HUES48 (cell line): ENCODE results near the gene SLC30A1.

Source experiments
- H3K27ac ChIP-seq: one replicate; pipeline ENCODE4 v1.7.0; 2013; ENCODE audit warnings: low read depth, low read length, inconsistent platforms
- H3K27me3 ChIP-seq: 2 replicates; pipeline ENCODE4 v1.6.1; 2013; ENCODE audit warnings: mild to moderate bottlenecking, low read length; ENCODE audit not compliant: control insufficient read depth, insufficient read depth
- H3K36me3 ChIP-seq: 2 replicates; pipeline ENCODE4 v1.6.1; 2013; ENCODE audit warnings: low read length; ENCODE audit not compliant: control insufficient read depth, insufficient read depth
- H3K4me1 ChIP-seq: 2 replicates; pipeline ENCODE4 v1.6.1; 2013; ENCODE audit warnings: mild to moderate bottlenecking, low read length; ENCODE audit not compliant: control insufficient read depth, insufficient read depth
- H3K4me3 ChIP-seq: 2 replicates; pipeline ENCODE4 v1.5.1; 2013; ENCODE audit warnings: mild to moderate bottlenecking, low read depth, low read length
- H3K9ac ChIP-seq: 2 replicates; pipeline ENCODE4 v1.6.1; 2013; ENCODE audit warnings: mild to moderate bottlenecking, low read depth, low read length, moderate library complexity
- H3K9me3 ChIP-seq: 2 replicates; pipeline ENCODE4 v1.6.1; 2013; ENCODE audit warnings: low read length; ENCODE audit not compliant: control insufficient read depth, insufficient read depth

SLC30A1 gene

DNA sequence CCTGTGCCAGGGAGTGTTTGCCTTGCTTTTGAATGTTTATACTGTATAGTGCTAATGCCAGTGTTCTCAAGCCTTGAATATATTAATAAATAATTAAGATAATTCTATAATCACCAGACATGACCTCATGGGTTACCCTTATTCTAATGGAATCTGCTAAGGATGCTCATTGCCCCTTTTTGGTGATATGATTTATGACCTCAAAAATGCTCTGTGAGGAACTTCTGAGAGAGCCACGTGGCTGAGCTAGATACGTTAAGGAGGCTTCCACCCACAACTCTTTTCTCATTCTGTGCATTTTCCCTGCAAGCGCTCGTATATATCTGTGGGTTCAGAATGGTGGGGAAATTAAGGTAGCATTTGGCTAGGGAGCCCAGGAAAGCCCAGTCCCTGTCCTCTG lies 19.6 kb upstream of the SLC30A1 start:
- H3K9ac ChIP-seq, result no peak overlapping the region
- H3K4me1 ChIP-seq, result no peaks in the 10 kb centered on the region
- H3K36me3 ChIP-seq, result no peaks in the 10 kb centered on the region
- no peaks in the 10 kb centered on the region for H3K27me3 ChIP-seq
- H3K4me3 ChIP-seq, result no peak overlapping the region
- H3K9me3 ChIP-seq, result no peaks in the 10 kb centered on the region
- no peak overlapping the region for H3K27ac ChIP-seq

DNA sequence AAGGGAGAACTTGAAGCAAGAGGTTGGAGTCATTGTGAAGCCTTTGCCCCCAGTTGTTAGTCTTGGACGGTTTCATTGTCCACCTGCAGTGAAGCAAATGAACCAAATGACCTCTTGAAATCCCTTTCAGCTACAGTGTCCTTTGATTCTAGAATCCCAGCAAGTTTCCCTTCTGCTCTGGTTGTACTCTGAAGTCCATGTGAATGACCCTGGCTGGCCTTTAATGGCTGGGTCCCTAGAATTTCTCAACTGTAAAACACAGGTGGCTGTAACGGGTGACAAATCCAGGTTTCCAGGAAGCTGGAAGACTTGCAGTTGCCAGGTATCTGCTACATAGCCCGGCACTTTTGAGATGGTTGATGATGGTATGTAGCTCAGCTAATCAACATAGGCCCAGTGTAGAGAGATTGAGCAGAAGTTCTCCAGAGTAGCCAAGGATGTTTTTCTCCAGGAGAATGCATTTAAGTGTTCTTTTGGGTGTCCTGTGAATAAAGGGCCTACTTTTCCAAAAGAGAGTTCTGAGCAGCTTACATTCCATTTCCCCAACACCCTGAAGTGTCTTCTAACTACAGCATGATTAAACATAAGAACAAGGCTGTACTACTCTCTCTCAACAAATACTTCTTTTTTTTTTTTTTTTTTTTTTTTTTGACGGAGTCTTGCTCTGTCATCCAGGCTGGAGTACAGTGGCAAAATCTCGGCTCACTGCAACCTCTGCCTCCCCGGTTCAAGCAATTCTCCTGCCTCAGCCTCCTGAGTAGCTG lies 17.6 kb upstream of the SLC30A1 start:
- H3K36me3 ChIP-seq, result no peaks in the 10 kb centered on the region
- H3K9ac ChIP-seq, result no peak overlapping the region
- H3K27me3 ChIP-seq, result no peaks in the 10 kb centered on the region
- H3K27ac ChIP-seq, result no peak overlapping the region
- H3K9me3 ChIP-seq, result no peaks in the 10 kb centered on the region
- no peak overlapping the region for H3K4me3 ChIP-seq
- no peaks in the 10 kb centered on the region for H3K4me1 ChIP-seq

DNA sequence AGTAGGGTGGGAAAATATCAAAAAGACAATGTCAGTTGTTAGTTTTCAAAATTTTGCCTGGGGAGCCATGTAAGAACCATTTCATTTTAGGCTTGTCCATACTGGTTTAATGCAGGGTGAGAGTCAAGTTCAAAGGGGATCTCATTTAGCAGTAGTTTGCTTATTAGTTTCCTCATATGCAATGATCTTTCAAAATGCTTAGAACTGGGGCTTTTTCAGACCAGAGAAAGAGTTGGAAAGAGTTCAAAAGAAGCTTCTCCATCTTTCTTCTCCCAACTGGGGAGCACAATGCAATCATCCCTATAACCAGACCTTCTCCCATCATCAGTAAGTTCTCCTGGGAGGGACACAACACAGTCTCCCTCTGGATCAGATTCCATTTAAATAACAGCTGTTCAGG lies 16.5 kb upstream of the SLC30A1 start:
- no peak overlapping the region for H3K9ac ChIP-seq
- no peaks in the 10 kb centered on the region for H3K36me3 ChIP-seq
- H3K27ac ChIP-seq, result no peak overlapping the region
- H3K9me3 ChIP-seq, result no peaks in the 10 kb centered on the region
- no peaks in the 10 kb centered on the region for H3K27me3 ChIP-seq
- no peaks in the 10 kb centered on the region for H3K4me1 ChIP-seq
- H3K4me3 ChIP-seq, result no peak overlapping the region

DNA sequence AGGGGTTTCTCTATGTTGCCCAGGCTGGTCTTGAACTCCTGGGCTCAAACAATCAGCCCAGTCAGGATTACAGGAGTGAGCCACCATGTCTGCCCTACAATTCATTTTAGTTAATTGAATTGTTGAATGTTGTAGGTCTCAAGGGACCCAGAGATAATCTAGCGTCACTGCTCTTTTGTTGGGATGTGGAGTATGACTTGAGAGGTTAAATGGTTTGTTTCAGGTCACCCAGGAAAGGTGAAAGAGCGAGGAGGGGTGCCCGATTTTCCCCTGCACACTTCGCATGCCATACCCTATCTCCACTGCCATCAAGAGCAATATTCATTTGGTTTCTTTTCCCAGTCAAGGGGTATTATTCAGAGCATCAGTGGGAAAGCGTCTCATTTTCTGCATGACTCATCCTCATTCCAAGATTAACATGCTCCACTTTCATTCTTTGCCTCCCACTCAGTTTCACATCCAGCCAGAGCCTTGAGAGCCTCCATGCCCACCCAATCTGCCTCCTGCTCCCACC lies 13.1 kb upstream of the SLC30A1 start:
- Histone ChIP-seq H3K4me3 (no peak overlapping the region), H3K36me3 (no peaks in the 10 kb centered on the region), H3K27ac (no peak overlapping the region), H3K9me3 (no peaks in the 10 kb centered on the region), H3K9ac (no peak overlapping the region), H3K27me3 (no peaks in the 10 kb centered on the region), H3K4me1 (no peaks in the 10 kb centered on the region)

DNA sequence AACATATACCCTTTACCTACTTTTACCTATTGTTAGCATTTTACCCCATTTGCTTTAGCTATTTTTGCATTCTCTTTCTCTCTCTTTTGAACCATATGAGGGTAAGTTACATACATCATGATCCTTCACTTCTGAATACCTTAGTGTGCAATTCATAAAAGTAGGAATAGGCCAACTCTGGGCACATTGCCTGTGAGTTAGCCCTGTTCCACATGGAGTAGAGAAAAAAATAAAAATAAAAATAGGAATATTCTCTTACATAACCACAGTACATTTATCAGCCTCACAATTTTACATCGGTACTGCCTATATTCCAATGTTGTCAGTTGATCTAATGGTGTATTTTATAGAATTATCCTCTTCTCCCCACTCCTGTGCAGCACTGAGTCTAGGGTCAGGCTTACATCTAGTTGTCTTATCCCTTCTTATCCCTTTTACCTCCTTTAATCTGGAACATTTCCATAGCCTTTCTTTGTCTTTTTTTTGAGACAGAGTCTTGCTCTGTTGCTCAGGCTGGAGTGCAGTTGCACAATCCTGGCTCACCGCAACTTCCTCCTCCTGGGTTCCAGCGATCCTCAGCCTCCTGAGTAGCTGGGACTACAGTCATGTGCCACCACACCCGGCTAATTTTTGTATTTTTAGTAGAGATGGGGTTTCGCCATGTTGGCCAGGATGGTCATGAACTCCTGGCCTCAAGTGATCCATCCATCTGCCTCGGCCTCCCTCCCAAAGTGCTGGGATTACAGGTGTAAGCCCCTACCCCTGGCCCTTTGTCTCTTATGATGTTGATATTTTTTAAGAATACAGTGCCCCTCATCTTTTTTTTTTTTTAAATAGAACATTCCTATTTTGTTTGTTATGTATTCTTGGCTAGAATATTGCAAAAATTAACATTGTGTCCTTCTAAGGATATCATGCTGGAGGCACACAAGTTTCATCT lies 11.1 kb upstream of the SLC30A1 start:
- H3K9ac ChIP-seq, result no peak overlapping the region
- H3K36me3 ChIP-seq, result no peaks in the 10 kb centered on the region
- H3K4me1 ChIP-seq, result no peaks in the 10 kb centered on the region

DNA sequence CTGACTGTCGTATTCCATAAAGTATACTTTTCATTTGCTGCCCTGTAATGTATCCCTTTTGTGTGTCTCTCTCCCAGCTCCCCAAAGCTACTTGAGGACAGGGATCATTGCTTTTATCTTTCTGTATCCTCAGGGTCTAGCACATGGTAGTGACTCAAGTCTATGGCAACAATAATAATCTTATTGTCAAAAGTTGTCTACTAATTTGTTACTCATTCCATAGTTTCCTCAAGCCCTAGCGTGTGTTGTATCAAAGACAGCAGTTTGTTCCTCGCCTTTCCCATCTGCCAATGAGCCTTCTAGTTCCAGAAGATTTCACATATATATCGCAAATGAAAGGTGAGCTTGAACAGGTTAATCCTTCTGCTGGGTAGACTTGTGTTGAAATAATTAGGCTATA lies 9.8 kb upstream of the SLC30A1 start:
- H3K4me3 ChIP-seq, result no peak overlapping the region
- H3K9me3 ChIP-seq, result no peaks in the 10 kb centered on the region
- no peaks in the 10 kb centered on the region for H3K4me1 ChIP-seq
- H3K36me3 ChIP-seq, result no peaks in the 10 kb centered on the region
- no peak overlapping the region for H3K9ac ChIP-seq
- no peak overlapping the region for H3K27ac ChIP-seq
- H3K27me3 ChIP-seq, result no peaks in the 10 kb centered on the region

More for the DNA sequence above, 11.1 kb upstream of the SLC30A1 start:
- H3K27ac ChIP-seq, result no peak overlapping the region
- H3K9me3 ChIP-seq, result no peaks in the 10 kb centered on the region
- no peaks in the 10 kb centered on the region for H3K27me3 ChIP-seq
- H3K4me3 ChIP-seq, result no peak overlapping the region

DNA sequence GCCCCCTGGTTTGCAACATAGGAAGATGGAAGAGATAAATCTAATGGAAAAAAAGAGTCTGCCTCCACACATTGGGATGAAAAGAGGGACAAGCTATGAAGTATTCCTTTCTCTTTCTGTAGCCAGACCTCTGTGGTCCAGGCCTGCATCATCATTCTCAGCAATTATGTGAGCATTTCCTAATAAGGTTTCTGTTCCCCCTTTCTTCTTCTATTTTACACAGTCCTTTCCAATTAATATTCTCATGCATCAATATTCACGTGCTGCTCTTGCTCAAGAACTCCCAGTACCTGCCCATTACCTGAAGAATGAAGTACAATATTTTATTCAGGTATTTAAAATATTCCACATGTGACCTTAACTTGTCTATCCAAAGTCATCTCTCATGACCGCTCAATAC lies 8.2 kb upstream of the SLC30A1 start:
- H3K4me3 ChIP-seq, result no peak overlapping the region
- H3K9ac ChIP-seq, result no peak overlapping the region
- H3K4me1 ChIP-seq, result no peaks in the 10 kb centered on the region
- H3K36me3 ChIP-seq, result no peaks in the 10 kb centered on the region
- no peaks in the 10 kb centered on the region for H3K27me3 ChIP-seq
- H3K27ac ChIP-seq, result no peak overlapping the region
- H3K9me3 ChIP-seq, result no peaks in the 10 kb centered on the region

DNA sequence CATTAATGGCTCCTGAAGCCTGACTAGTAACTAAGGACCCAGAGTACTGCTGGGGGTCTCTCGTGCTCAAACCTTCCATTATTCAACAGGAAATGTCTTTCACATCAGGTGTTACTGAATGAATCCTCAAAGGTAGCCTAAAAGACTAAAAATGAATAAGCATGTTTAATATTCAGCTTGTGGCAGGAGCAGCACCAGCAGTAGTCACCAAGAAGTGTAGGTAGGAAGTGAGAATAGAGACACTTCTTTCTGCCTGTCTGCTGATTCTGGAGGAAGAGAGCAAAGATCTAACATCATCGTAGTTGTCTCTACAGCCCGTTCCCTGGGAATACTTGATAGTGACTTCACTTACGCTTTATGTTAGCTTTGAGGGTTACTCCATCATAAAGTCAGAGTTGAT lies 7.6 kb upstream of the SLC30A1 start:
- Histone ChIP-seq H3K9ac (no peak overlapping the region), H3K36me3 (no peaks in the 10 kb centered on the region), H3K4me1 (peaks cover 3% of the 10 kb centered on the region)

DNA sequence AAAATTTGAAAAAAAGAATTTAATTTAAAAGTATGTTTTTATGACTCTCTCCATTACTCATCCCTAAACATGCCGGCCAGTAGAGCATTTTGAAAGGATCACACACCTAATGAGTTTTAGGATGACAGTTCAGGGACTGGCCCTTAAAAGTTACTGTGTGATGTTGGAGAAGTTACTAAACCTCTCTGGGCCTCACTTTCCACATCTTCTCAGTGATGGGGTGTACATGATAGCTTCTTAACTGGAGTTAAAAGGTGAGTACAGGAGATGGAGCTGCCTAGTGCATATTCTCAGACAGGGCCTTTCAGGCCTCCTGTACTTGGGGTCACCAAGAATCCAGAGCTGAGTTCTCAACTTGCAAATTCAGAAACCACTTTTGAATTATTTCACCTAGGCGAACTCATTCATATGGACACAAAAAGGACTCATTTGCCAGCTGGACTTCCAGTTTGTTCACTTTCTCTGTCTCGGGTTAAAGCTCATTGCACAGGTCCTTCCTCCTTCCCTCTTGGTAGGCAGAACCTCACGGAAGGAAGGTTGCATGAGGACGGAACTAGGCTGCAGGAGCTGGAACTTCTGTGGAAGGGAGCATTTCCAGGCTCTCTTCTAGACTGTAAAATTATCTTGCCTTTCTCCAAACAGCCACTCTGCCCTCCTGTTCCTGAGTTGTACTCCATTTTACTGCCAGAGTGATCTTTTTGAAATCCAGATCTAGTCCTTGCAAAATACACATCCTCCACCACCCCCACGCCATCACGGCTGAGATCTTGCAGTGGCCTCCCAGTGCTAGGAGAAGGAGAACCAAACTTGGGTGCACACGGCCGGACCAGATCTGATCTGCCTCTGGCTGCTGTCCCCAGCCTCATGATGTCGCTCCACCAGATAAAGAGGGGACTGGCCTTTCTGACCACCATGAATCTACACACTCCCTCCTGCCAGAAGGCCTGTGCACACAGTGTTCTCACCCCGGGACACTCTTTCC lies 4.3 kb upstream of the SLC30A1 start:
- peaks cover 22% of the 10 kb centered on the region for H3K4me1 ChIP-seq
- H3K9me3 ChIP-seq, result no peaks in the 10 kb centered on the region
- H3K36me3 ChIP-seq, result no peaks in the 10 kb centered on the region
- no peak overlapping the region for H3K4me3 ChIP-seq
- H3K27me3 ChIP-seq, result no peaks in the 10 kb centered on the region
- no peak overlapping the region for H3K9ac ChIP-seq
- H3K27ac ChIP-seq, result no peak overlapping the region

More for the DNA sequence above, 7.6 kb upstream of the SLC30A1 start:
- Histone ChIP-seq H3K27ac (no peak overlapping the region), H3K9me3 (no peaks in the 10 kb centered on the region), H3K4me3 (no peak overlapping the region), H3K27me3 (no peaks in the 10 kb centered on the region)

DNA sequence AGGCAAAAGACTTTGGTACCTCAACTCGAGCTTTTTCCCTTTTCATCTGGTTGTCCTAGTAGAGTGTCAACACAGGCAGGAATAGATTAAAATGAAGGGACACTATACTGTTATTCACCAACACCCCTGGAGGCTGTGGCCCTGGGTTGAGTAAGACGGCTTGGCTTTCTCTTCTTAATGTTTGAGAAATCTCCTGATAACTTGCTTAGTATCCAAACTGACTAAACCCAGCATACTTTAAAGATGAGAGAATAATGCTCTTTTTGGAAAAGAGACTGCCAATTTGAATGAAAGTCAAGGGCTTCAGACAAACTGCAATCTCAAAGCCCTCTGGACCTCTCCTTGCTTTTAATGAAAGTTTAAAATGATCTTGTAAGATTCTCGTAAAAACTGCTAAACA lies 2.6 kb upstream of the SLC30A1 start:
- Histone ChIP-seq H3K27ac (peak overlapping the region; percentile 76), H3K9ac (no peak overlapping the region), H3K4me3 (no peak overlapping the region)

More for the DNA sequence above, 2.6 kb upstream of the SLC30A1 start:
- H3K4me1 ChIP-seq, result peaks cover 23% of the 10 kb centered on the region
- no peaks in the 10 kb centered on the region for H3K36me3 ChIP-seq
- no peaks in the 10 kb centered on the region for H3K27me3 ChIP-seq
- no peaks in the 10 kb centered on the region for H3K9me3 ChIP-seq
